ENCODE measurements around the gene GMPR.
"Not testable (repeated sequence)": the region's sequence is repeated elsewhere in the genome, so short reads cannot be mapped to it uniquely, and the experiment has no call there.

The GMPR gene

GRCh38 chr6:16225062-16225731 lies 13.2 kb upstream of the GMPR start:
- not testable (repeated sequence) for DNase-seq (ENCODE audit: low spot score)

GRCh38 chr6:16226117-16227047 lies 12.0 kb upstream of the GMPR start:
- not testable (repeated sequence) for DNase-seq (ENCODE audit: low spot score)

GRCh38 chr6:16227048-16227562 lies 11.3 kb upstream of the GMPR start:
- no peak for DNase-seq (ENCODE audit: low spot score)

- DNase-seq (ENCODE audit: low spot score): no peak
Measured at GRCh38 chr6:16227605-16228004, 10.8 kb upstream of the GMPR start.

GRCh38 chr6:16228043-16228442 lies 10.3 kb upstream of the GMPR start:
- no peak for DNase-seq (ENCODE audit: low spot score)

- DNase-seq (ENCODE audit: low spot score): peak; percentile 34
Measured at GRCh38 chr6:16228709-16229665, 9.4 kb upstream of the GMPR start.

GRCh38 chr6:16229700-16230099 lies 8.7 kb upstream of the GMPR start:
- DNase-seq (ENCODE audit: low spot score): peak; percentile 52

- no peak for DNase-seq (ENCODE audit: low spot score)
Measured at GRCh38 chr6:16230953-16231352, 7.4 kb upstream of the GMPR start.

GRCh38 chr6:16232086-16232485 lies 6.3 kb upstream of the GMPR start:
- no peak for DNase-seq (ENCODE audit: low spot score)

GRCh38 chr6:16236009-16236501 lies 2.3 kb upstream of the GMPR start:
- DNase-seq (ENCODE audit: low spot score): no peak

GRCh38 chr6:16236631-16237199 lies 1.7 kb upstream of the GMPR start:
- no peak for DNase-seq (ENCODE audit: low spot score)

- no peak for DNase-seq (ENCODE audit: low spot score)
Measured at GRCh38 chr6:16237242-16237641, 1.1 kb upstream of the GMPR start.

GRCh38 chr6:16238963-16239797 lies 793 bp downstream of the GMPR start:
- peak; percentile 31 for DNase-seq (ENCODE audit: low spot score)

- no peak for DNase-seq (ENCODE audit: low spot score)
Measured at GRCh38 chr6:16239798-16240123, 1.4 kb downstream of the GMPR start.

- no peak for DNase-seq (ENCODE audit: low spot score)
Measured at GRCh38 chr6:16240589-16241320, 2.4 kb downstream of the GMPR start.

- DNase-seq (ENCODE audit: low spot score): no peak
Measured at GRCh38 chr6:16241321-16241689, 2.9 kb downstream of the GMPR start.

GRCh38 chr6:16243055-16243454 lies 4.7 kb downstream of the GMPR start:
- DNase-seq (ENCODE audit: low spot score): no peak

GRCh38 chr6:16243664-16244063 lies 5.3 kb downstream of the GMPR start:
- no peak for DNase-seq (ENCODE audit: low spot score)

- peak; percentile 23 for DNase-seq (ENCODE audit: low spot score)
Measured at GRCh38 chr6:16244446-16244845, 6.1 kb downstream of the GMPR start.

Data from cerebellar cortex (tissue), 1 donor.